Neural cell (in vitro differentiated cells): Measurements from ENCODE around the gene DTD1. TPM values are rescaled to one million over a fixed set of nuclear protein-coding genes. Genes with fewer than 3 reads are reported as not detected.

Experiments
- H2AFZ ChIP-seq: fragments of 200-600, 300-800 bp; sonication (generic), shearing (Covaris generic); 2 replicates; pipeline ENCODE4 v1.6.0; 2014; ENCODE audit warnings: low read depth, mild to moderate bottlenecking, antibody characterized with exemption, low read length, moderate library complexity
- H3F3A ChIP-seq: fragments of 200-600 bp; shearing (Covaris generic); 2 replicates; pipeline ENCODE4 v1.6.1; 2016; ENCODE audit warnings: mild to moderate bottlenecking, moderate library complexity, mixed read lengths, antibody characterized with exemption, low read length; ENCODE audit not compliant: insufficient read depth, poor library complexity, severe bottlenecking
- H3K27ac ChIP-seq: fragments of 200-600, 300-800 bp; sonication (generic), shearing (Covaris generic); 2 replicates; pipeline ENCODE4 v1.5.1; 2014; ENCODE audit warnings: mild to moderate bottlenecking, low read length, moderate library complexity
- H3K27me3 ChIP-seq: fragments of 300-800, 200-600 bp; sonication (generic), shearing (Covaris generic); 2 replicates; pipeline ENCODE4 v1.6.0; 2014; ENCODE audit warnings: mild to moderate bottlenecking, low read depth, low read length, moderate library complexity; ENCODE audit not compliant: insufficient read depth
- H3K36me3 ChIP-seq: fragments of 300-800, 200-600 bp; sonication (generic), shearing (Covaris generic); 2 replicates; pipeline ENCODE4 v1.5.1; 2014; ENCODE audit warnings: mild to moderate bottlenecking, antibody characterized with exemption, low read length, moderate library complexity; ENCODE audit not compliant: insufficient read depth
- H3K4me2 ChIP-seq: fragments of 300-800, 200-600 bp; sonication (generic), shearing (Covaris generic); 2 replicates; pipeline ENCODE4 v1.6.0; 2014; ENCODE audit warnings: mild to moderate bottlenecking, low read length
- H3K4me3 ChIP-seq: fragments of 300-800, 200-600 bp; sonication (generic), shearing (Covaris generic); 2 replicates; pipeline ENCODE4 v1.5.1; 2014; ENCODE audit warnings: mild to moderate bottlenecking, low read length, moderate library complexity
- H3K79me2 ChIP-seq: fragments of 200-600 bp; shearing (Covaris generic); replicated peaks from 2 replicates; pipeline ENCODE4 v1.6.0; 2014; ENCODE audit warnings: mild to moderate bottlenecking, low read length, moderate library complexity; ENCODE audit not compliant: insufficient read depth
- H3K9ac ChIP-seq: fragments of 300-800, 200-600 bp; sonication (generic), shearing (Covaris generic); 2 replicates; pipeline ENCODE4 v1.6.1; 2016; ENCODE audit warnings: mild to moderate bottlenecking, low read length, mixed read lengths
- H3K9me2 ChIP-seq: fragments of 200-600 bp; shearing (Covaris generic); 2 replicates; pipeline ENCODE4 v1.6.1; 2016; ENCODE audit warnings: mild to moderate bottlenecking, low read length, mixed read lengths; ENCODE audit not compliant: insufficient read depth
- H3K9me3 ChIP-seq: fragments of 200-600, 300-800 bp; sonication (generic), shearing (Covaris generic); 2 replicates; pipeline ENCODE4 v1.6.1; 2016; ENCODE audit warnings: mild to moderate bottlenecking, mixed run types, low read length, moderate library complexity, mixed read lengths
- H4K20me1 ChIP-seq: fragments of 200-600 bp; shearing (Covaris generic); 2 replicates; pipeline ENCODE4 v1.6.1; 2016; ENCODE audit warnings: mild to moderate bottlenecking, mixed run types; ENCODE audit not compliant: insufficient read depth
- EP300 ChIP-seq: fragments of 450-650 bp; conservative IDR thresholded peaks from 2 replicates; pipeline ENCODE4 v1.6.1; 2014; ENCODE audit warnings: antibody characterized with exemption, mild to moderate bottlenecking, moderate library complexity; ENCODE audit not compliant: poor library complexity, severe bottlenecking
- EZH2 ChIP-seq: fragments of 200-600, 300-800 bp; shearing (Covaris generic), sonication (generic); IDR thresholded peaks from 2 replicates; pipeline ENCODE4 v1.6.1; 2014; ENCODE audit warnings: antibody characterized with exemption, low read length, borderline replicate concordance, mild to moderate bottlenecking; ENCODE audit not compliant: insufficient read depth, poor library complexity, severe bottlenecking
- MXI1 ChIP-seq: fragments of 450-650 bp; conservative IDR thresholded peaks from 2 replicates; pipeline ENCODE4 v1.6.1; 2014; ENCODE audit warnings: antibody characterized with exemption, mild to moderate bottlenecking; ENCODE audit not compliant: poor library complexity, severe bottlenecking
- POLR2AphosphoS5 ChIP-seq: IDR thresholded peaks from 2 replicates; pipeline ENCODE4 v1.6.1; 2012
- RAD21 ChIP-seq: fragments of 450-650 bp; conservative IDR thresholded peaks from 2 replicates; pipeline ENCODE4 v1.6.1; 2014; ENCODE audit warnings: antibody characterized with exemption, mild to moderate bottlenecking, moderate library complexity
- SMC3 ChIP-seq: fragments of 450-650 bp; conservative IDR thresholded peaks from 2 replicates; pipeline ENCODE4 v1.6.1; 2014; ENCODE audit warnings: antibody characterized with exemption, mild to moderate bottlenecking, moderate library complexity; ENCODE audit not compliant: poor library complexity
- TAF1 ChIP-seq: IDR thresholded peaks from 2 replicates; pipeline ENCODE4 v1.6.1; 2012; ENCODE audit warnings: low read depth
- polyA plus RNA-seq: library from polyadenylated mRNA; depleted of rRNA; stranded (reverse); fragments of >200 nt; gene quantifications from 2 replicates; pipeline ENCODE4 v1.2.3, GENCODE V29; 2014
- TF ChIP-seq, protein P1 (sequence below): fragments of 450-650 bp; IDR thresholded peaks from 2 replicates; pipeline ENCODE4 v1.5.1; 2014; ENCODE audit warnings: antibody characterized with exemption, mild to moderate bottlenecking, moderate library complexity; ENCODE audit not compliant: poor library complexity, severe bottlenecking
- TF ChIP-seq, protein P2 (sequence below): IDR thresholded peaks from 2 replicates; pipeline ENCODE4 v1.6.1; 2012; ENCODE audit warnings: borderline replicate concordance

Gene DTD1
- polyA plus RNA-seq, 1 donor from 2014 or later = 337 TPM

DNA sequence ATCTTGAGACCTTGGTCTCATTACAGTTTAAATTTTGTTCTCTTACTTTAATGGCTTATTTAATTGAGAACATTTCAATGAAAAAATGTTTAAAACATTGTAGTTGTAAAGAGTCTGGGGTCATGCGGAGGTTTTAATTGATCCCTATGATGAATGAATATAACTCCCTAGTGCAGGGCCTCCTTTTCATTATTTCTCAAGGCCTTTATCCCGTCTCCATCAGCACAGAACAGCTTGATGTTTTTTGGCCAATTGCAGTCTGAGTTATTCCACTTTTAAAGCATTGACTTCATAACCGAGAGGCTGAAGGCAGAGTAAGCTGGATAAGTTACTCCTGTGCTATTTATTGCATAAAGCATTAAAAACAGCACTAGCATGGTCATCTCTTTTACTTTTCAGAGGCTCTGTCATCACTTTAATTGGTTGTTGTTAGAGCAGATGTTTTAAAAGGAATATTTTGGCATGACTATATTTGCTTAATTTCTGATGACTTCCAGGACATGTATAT is 83.4 kb downstream of the DTD1 start:
- Histone ChIP-seq H3F3A (no peaks in the 10 kb centered on the region), H3K79me2 (no peaks in the 10 kb centered on the region)
- no peak for TF ChIP-seq POLR2AphosphoS5
- TF ChIP-seq SMC3 = no peak
- TF ChIP-seq EP300 = no peak
- TF ChIP-seq, protein P1, sequence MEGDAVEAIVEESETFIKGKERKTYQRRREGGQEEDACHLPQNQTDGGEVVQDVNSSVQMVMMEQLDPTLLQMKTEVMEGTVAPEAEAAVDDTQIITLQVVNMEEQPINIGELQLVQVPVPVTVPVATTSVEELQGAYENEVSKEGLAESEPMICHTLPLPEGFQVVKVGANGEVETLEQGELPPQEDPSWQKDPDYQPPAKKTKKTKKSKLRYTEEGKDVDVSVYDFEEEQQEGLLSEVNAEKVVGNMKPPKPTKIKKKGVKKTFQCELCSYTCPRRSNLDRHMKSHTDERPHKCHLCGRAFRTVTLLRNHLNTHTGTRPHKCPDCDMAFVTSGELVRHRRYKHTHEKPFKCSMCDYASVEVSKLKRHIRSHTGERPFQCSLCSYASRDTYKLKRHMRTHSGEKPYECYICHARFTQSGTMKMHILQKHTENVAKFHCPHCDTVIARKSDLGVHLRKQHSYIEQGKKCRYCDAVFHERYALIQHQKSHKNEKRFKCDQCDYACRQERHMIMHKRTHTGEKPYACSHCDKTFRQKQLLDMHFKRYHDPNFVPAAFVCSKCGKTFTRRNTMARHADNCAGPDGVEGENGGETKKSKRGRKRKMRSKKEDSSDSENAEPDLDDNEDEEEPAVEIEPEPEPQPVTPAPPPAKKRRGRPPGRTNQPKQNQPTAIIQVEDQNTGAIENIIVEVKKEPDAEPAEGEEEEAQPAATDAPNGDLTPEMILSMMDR = no peak
- TF ChIP-seq, protein P2, sequence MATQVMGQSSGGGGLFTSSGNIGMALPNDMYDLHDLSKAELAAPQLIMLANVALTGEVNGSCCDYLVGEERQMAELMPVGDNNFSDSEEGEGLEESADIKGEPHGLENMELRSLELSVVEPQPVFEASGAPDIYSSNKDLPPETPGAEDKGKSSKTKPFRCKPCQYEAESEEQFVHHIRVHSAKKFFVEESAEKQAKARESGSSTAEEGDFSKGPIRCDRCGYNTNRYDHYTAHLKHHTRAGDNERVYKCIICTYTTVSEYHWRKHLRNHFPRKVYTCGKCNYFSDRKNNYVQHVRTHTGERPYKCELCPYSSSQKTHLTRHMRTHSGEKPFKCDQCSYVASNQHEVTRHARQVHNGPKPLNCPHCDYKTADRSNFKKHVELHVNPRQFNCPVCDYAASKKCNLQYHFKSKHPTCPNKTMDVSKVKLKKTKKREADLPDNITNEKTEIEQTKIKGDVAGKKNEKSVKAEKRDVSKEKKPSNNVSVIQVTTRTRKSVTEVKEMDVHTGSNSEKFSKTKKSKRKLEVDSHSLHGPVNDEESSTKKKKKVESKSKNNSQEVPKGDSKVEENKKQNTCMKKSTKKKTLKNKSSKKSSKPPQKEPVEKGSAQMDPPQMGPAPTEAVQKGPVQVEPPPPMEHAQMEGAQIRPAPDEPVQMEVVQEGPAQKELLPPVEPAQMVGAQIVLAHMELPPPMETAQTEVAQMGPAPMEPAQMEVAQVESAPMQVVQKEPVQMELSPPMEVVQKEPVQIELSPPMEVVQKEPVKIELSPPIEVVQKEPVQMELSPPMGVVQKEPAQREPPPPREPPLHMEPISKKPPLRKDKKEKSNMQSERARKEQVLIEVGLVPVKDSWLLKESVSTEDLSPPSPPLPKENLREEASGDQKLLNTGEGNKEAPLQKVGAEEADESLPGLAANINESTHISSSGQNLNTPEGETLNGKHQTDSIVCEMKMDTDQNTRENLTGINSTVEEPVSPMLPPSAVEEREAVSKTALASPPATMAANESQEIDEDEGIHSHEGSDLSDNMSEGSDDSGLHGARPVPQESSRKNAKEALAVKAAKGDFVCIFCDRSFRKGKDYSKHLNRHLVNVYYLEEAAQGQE = no peak
- TF ChIP-seq EZH2 = no peak
- no peak for TF ChIP-seq RAD21
- TF ChIP-seq TAF1 = no peak
- no peak for TF ChIP-seq MXI1

GRCh38 chr20:18672834-18673233 is 85.0 kb downstream of the DTD1 start:
- TF ChIP-seq, protein P2 = no peak
- TF ChIP-seq SMC3 = no peak
- no peak for TF ChIP-seq POLR2AphosphoS5
- TF ChIP-seq MXI1 = no peak
- no peak for TF ChIP-seq RAD21
- TF ChIP-seq, protein P1 = no peak
- no peak for TF ChIP-seq EZH2
- no peak for TF ChIP-seq EP300
- no peak for TF ChIP-seq TAF1
- Histone ChIP-seq H3K9me3 (no peaks in the 10 kb centered on the region), H3K4me2 (no peak overlapping the region), H3K27ac (no peak overlapping the region), H2AFZ (no peak overlapping the region), H3K9ac (no peak overlapping the region), H3F3A (peaks cover 2% of the 10 kb centered on the region), H4K20me1 (no peaks in the 10 kb centered on the region), H3K4me3 (no peak overlapping the region), H3K79me2 (no peaks in the 10 kb centered on the region), H3K9me2 (no peaks in the 10 kb centered on the region), H3K27me3 (no peaks in the 10 kb centered on the region), H3K36me3 (no peaks in the 10 kb centered on the region)

More for the DNA sequence above, 83.4 kb downstream of the DTD1 start:
- no peaks in the 10 kb centered on the region for H3K9me2 ChIP-seq
- H3K27ac ChIP-seq = no peak overlapping the region
- no peak overlapping the region for H3K4me3 ChIP-seq
- H3K9me3 ChIP-seq = no peaks in the 10 kb centered on the region
- no peaks in the 10 kb centered on the region for H4K20me1 ChIP-seq
- no peak overlapping the region for H3K9ac ChIP-seq
- H3K4me2 ChIP-seq = no peak overlapping the region
- H2AFZ ChIP-seq = no peak overlapping the region
- H3K27me3 ChIP-seq = no peaks in the 10 kb centered on the region
- H3K36me3 ChIP-seq = no peaks in the 10 kb centered on the region
